Gastroesophageal sphincter (tissue), 4 donors: Measurements from ENCODE around the gene MCRIP1. TPM values are rescaled to one million over a fixed set of nuclear protein-coding genes. Genes with fewer than 3 reads are reported as not detected.

Source experiments
- ATAC-seq: fragments of 150-250 bp; one replicate; pipeline ENCODE4 v1.9.1; 2016; ENCODE audit warnings: mild to moderate bottlenecking, moderate library complexity
- H3K27ac ChIP-seq, 4 donors: fragments of 200-600 bp; sonication (generic) in 3 of 4; 1 replicate in 3 of 4; 2 replicates in 1 of 4; pipeline ENCODE4 v1.5.1; 2016 to 2019
- H3K27me3 ChIP-seq: fragments of 200-600 bp; sonication (generic); one replicate; pipeline ENCODE4 v1.5.1; 2019
- H3K36me3 ChIP-seq, 2 donors: fragments of 200-600 bp; sonication (generic); one replicate each; pipeline ENCODE4 v1.5.1; 2019; ENCODE audit warnings: control low read depth in 1 of 2
- H3K4me1 ChIP-seq, 3 donors: fragments of 200-600 bp; sonication (generic); 1 replicate in 2 of 3; 2 replicates in 1 of 3; pipeline ENCODE4 v1.5.1; 2016 to 2019; ENCODE audit warnings: control low read depth in 2 of 3
- H3K4me3 ChIP-seq, 2 donors: fragments of 200-600 bp; sonication (generic); one replicate each; pipeline ENCODE4 v1.5.1; 2019; ENCODE audit warnings: mild to moderate bottlenecking in 1 of 2, moderate library complexity in 1 of 2
- H3K9me3 ChIP-seq, 3 donors: fragments of 200-600 bp; sonication (generic); one replicate each; pipeline ENCODE4 v1.5.1; 2017 to 2019; ENCODE audit warnings: control low read depth in 2 of 3
- CTCF ChIP-seq, 4 experiments: fragments of 200-600 bp in 2 of 4; fragments of 450-650 bp in 2 of 4; sonication (generic) in 1 of 4; IDR thresholded peaks; one replicate each; pipeline ENCODE4 v1.5.1; 2017 to 2019; ENCODE audit warnings: antibody characterized with exemption in 4 of 4, mild to moderate bottlenecking in 2 of 4, moderate library complexity in 2 of 4
- EP300 ChIP-seq: sonication (generic); formaldehyde crosslinking; IDR thresholded peaks from one replicate; pipeline ENCODE4 v1.6.1; 2017; ENCODE audit warnings: antibody characterized with exemption, mild to moderate bottlenecking
- POLR2A ChIP-seq, 2 donors: fragments of 450-650 bp; IDR thresholded peaks; one replicate each; pipeline ENCODE4 v1.6.1; 2017; ENCODE audit warnings: antibody characterized with exemption in 2 of 2, mild to moderate bottlenecking in 2 of 2, moderate library complexity in 1 of 2
- POLR2AphosphoS5 ChIP-seq: sonication (generic); formaldehyde crosslinking; IDR thresholded peaks from one replicate; pipeline ENCODE4 v1.6.1; 2017; ENCODE audit warnings: antibody characterized with exemption
- WGBS, 2 donors: methylation state at CpG; one replicate each; pipeline ENCODE4 v1.1.5; 2018; ENCODE audit warnings: low coverage in 1 of 2; 5-methylcytosine and 5-hydroxymethylcytosine counted together
- total RNA-seq, 4 donors: library from RNA; depleted of rRNA; stranded (reverse); fragments of >200 nt; gene quantifications; one replicate each; pipeline ENCODE4 v1.1.0, GENCODE V29; 2016

Gene MCRIP1
- total RNA-seq, 4 donors from 2014 or later: 70.4 to 131 (median 85.9) TPM

- Histone ChIP-seq H3K27ac (peak overlapping the region in 3 of 4 donors; percentile 27 to 99 (median 98)), H3K36me3 (peaks cover 0 to 42% of the 10 kb centered on the region in 2 donors), H3K9me3 (no peaks in the 10 kb centered on the region), H3K27me3 (no peaks in the 10 kb centered on the region), H3K4me1 (peaks cover 0 to 74% (median 36%) of the 10 kb centered on the region in 3 donors), H3K4me3 (no peak overlapping the region)
- no CpG with 5 or more reads among the region's 18 CpGs for WGBS, 2 donors
- no peak for ATAC-seq
- no peak for TF ChIP-seq CTCF (IDR thresholded peaks at IDR 0.05)
- TF ChIP-seq POLR2AphosphoS5: no peak
- TF ChIP-seq POLR2A (IDR thresholded peaks at IDR 0.05): no peak
- no peak for TF ChIP-seq EP300
Observed at GRCh38 chr17:81865733-81866439, 32.8 kb upstream of the MCRIP1 start.

GRCh38 chr17:81865358-81865732, 32.3 kb upstream of the MCRIP1 start:
- Histone ChIP-seq H3K4me1 (peaks cover 0 to 72% (median 36%) of the 10 kb centered on the region in 3 donors), H3K4me3 (no peak overlapping the region), H3K27me3 (no peaks in the 10 kb centered on the region), H3K36me3 (peaks cover 0 to 42% of the 10 kb centered on the region in 2 donors), H3K27ac (peak overlapping the region in 3 of 4 donors; percentile 27 to 99 (median 98)), H3K9me3 (no peaks in the 10 kb centered on the region)
- 93 to 100% methylated on average over 3 to 6 of the region's 8 CpGs for WGBS, 2 donors
- TF ChIP-seq POLR2A (IDR thresholded peaks at IDR 0.05) (no peak), EP300 (no peak), CTCF (IDR thresholded peaks at IDR 0.05) (no peak), POLR2AphosphoS5 (no peak)
- ATAC-seq: no peak

GRCh38 chr17:81863833-81864768, 31.0 kb upstream of the MCRIP1 start:
- 61 to 69% methylated on average over 4 to 6 of the region's 9 CpGs for WGBS, 2 donors
- ATAC-seq: no peak
- TF ChIP-seq POLR2AphosphoS5 (no peak), POLR2A (IDR thresholded peaks at IDR 0.05) (no peak), CTCF (IDR thresholded peaks at IDR 0.05) (no peak), EP300 (no peak)
- Histone ChIP-seq H3K27me3 (no peaks in the 10 kb centered on the region), H3K36me3 (peaks cover 0 to 34% of the 10 kb centered on the region in 2 donors), H3K4me1 (peaks cover 0 to 69% (median 30%) of the 10 kb centered on the region in 3 donors), H3K9me3 (no peaks in the 10 kb centered on the region), H3K27ac (peak overlapping the region in 2 of 4 donors; percentile 6 to 22), H3K4me3 (no peak overlapping the region)

- H3K27ac ChIP-seq: no peak overlapping the region
- H3K4me3 ChIP-seq: no peak overlapping the region
- WGBS, 2 donors: 53 to 73% methylated on average over 2 to 3 of the region's 6 CpGs
Observed at GRCh38 chr17:81863123-81863675, 30.1 kb upstream of the MCRIP1 start.

More at GRCh38 chr17:81863123-81863675, 30.1 kb upstream of the MCRIP1 start:
- Histone ChIP-seq H3K4me1 (peaks cover 0 to 69% (median 32%) of the 10 kb centered on the region in 3 donors), H3K27me3 (no peaks in the 10 kb centered on the region), H3K9me3 (no peaks in the 10 kb centered on the region), H3K36me3 (peaks cover 0 to 34% of the 10 kb centered on the region in 2 donors)
- no peak for ATAC-seq
- TF ChIP-seq EP300 (no peak), CTCF (IDR thresholded peaks at IDR 0.05) (no peak), POLR2AphosphoS5 (no peak), POLR2A (IDR thresholded peaks at IDR 0.05) (no peak)
